RWPE2 (cell line): Measurements from ENCODE around the gene HTT.

Experiments used
- ATAC-seq: fragments of 200-7000 bp; cut with Tn5 transposase; 3 replicates; pipeline ENCODE4 v1.9.1; 2021; ENCODE audit warnings: low read depth
- DNase-seq: peaks from one replicate; pipeline ENCODE4 v3.0.0-alpha.2; 2020; ENCODE audit warnings: low spot score
- H3K27ac ChIP-seq: fragments of 450-650 bp; 2 replicates; pipeline ENCODE4 v1.5.1; 2017; ENCODE audit warnings: mild to moderate bottlenecking; ENCODE audit not compliant: poor library complexity, severe bottlenecking
- H3K27me3 ChIP-seq: fragments of 250-450 bp; sonication (Bioruptor Pico); 2 replicates; pipeline ENCODE4 v1.5.1; 2021; ENCODE audit warnings: mild to moderate bottlenecking, moderate library complexity; ENCODE audit not compliant: insufficient read depth, poor library complexity, severe bottlenecking
- H3K36me3 ChIP-seq: fragments of 250-450 bp; sonication (Bioruptor Pico); 2 replicates; pipeline ENCODE4 v1.5.1; 2020; ENCODE audit warnings: low read depth, mild to moderate bottlenecking, moderate library complexity
- H3K4me1 ChIP-seq: fragments of 250-450 bp; sonication (Bioruptor Pico); 2 replicates; pipeline ENCODE4 v1.5.1; 2021; ENCODE audit warnings: mild to moderate bottlenecking, moderate library complexity; ENCODE audit not compliant: insufficient read depth, poor library complexity, severe bottlenecking
- H3K4me3 ChIP-seq: fragments of 250-450 bp; sonication (Bioruptor Pico); 2 replicates; pipeline ENCODE4 v1.5.1; 2021; ENCODE audit warnings: mild to moderate bottlenecking, moderate library complexity; ENCODE audit not compliant: severe bottlenecking
- H3K9me3 ChIP-seq: fragments of 250-450 bp; sonication (Bioruptor Pico); 2 replicates; pipeline ENCODE4 v1.5.1; 2021; ENCODE audit warnings: mild to moderate bottlenecking, moderate library complexity; ENCODE audit not compliant: severe bottlenecking
- CTCF ChIP-seq: fragments of 450-650 bp; IDR thresholded peaks from one replicate; pipeline ENCODE4 v1.5.1; 2017; ENCODE audit warnings: mild to moderate bottlenecking, moderate library complexity; ENCODE audit not compliant: poor library complexity, severe bottlenecking

The HTT gene

GRCh38 chr4:3031357-3032082 is 43.0 kb upstream of the HTT start:
- Histone ChIP-seq H3K4me1 (no peaks in the 10 kb centered on the region), H3K36me3 (no peaks in the 10 kb centered on the region), H3K27ac (no peak overlapping the region), H3K27me3 (no peaks in the 10 kb centered on the region), H3K4me3 (no peak overlapping the region), H3K9me3 (no peaks in the 10 kb centered on the region)
- ATAC-seq (peak; percentile 49; the same call in 1 of the 3 replicates), DNase-seq (no peak)
- no peak for TF ChIP-seq CTCF

GRCh38 chr4:3034231-3034630 is 40.2 kb upstream of the HTT start:
- Histone ChIP-seq H3K9me3 (no peaks in the 10 kb centered on the region), H3K36me3 (no peaks in the 10 kb centered on the region), H3K4me3 (no peak overlapping the region), H3K27me3 (no peaks in the 10 kb centered on the region), H3K27ac (no peak overlapping the region), H3K4me1 (no peaks in the 10 kb centered on the region)
- DNase-seq (no peak), ATAC-seq (no peak)
- no peak for TF ChIP-seq CTCF

GRCh38 chr4:3035249-3035648 is 39.2 kb upstream of the HTT start:
- H3K9me3 ChIP-seq = no peaks in the 10 kb centered on the region
- no peak for DNase-seq

GRCh38 chr4:3035674-3036073 is 38.8 kb upstream of the HTT start:
- H3K4me3 ChIP-seq = no peak overlapping the region
- DNase-seq (no peak), ATAC-seq (no peak)
- no peaks in the 10 kb centered on the region for H3K36me3 ChIP-seq
- no peaks in the 10 kb centered on the region for H3K27me3 ChIP-seq
- H3K4me1 ChIP-seq = no peaks in the 10 kb centered on the region
- H3K9me3 ChIP-seq = no peaks in the 10 kb centered on the region
- TF ChIP-seq CTCF = no peak
- no peak overlapping the region for H3K27ac ChIP-seq

More at GRCh38 chr4:3035249-3035648, 39.2 kb upstream of the HTT start:
- ATAC-seq = no peak
- no peaks in the 10 kb centered on the region for H3K36me3 ChIP-seq
- no peak for TF ChIP-seq CTCF
- no peaks in the 10 kb centered on the region for H3K4me1 ChIP-seq
- H3K4me3 ChIP-seq = no peak overlapping the region
- H3K27me3 ChIP-seq = no peaks in the 10 kb centered on the region
- H3K27ac ChIP-seq = no peak overlapping the region
